Astrocyte (in vitro differentiated cells and primary cell): ENCODE measurements around the gene ALB.

ENCODE experiments used
- EZH2 ChIP-seq: IDR thresholded peaks from 2 replicates; pipeline ENCODE4 v1.6.1; 2012; ENCODE audit warnings: mild to moderate bottlenecking, low read length, inconsistent platforms; ENCODE audit not compliant: insufficient read depth
- TF ChIP-seq, protein P1 (sequence below): IDR thresholded peaks from 2 replicates; pipeline ENCODE4 v1.5.1; 2011; ENCODE audit warnings: low read depth, mild to moderate bottlenecking, inconsistent platforms, low read length, moderate library complexity; ENCODE audit not compliant: insufficient read depth

DNA sequence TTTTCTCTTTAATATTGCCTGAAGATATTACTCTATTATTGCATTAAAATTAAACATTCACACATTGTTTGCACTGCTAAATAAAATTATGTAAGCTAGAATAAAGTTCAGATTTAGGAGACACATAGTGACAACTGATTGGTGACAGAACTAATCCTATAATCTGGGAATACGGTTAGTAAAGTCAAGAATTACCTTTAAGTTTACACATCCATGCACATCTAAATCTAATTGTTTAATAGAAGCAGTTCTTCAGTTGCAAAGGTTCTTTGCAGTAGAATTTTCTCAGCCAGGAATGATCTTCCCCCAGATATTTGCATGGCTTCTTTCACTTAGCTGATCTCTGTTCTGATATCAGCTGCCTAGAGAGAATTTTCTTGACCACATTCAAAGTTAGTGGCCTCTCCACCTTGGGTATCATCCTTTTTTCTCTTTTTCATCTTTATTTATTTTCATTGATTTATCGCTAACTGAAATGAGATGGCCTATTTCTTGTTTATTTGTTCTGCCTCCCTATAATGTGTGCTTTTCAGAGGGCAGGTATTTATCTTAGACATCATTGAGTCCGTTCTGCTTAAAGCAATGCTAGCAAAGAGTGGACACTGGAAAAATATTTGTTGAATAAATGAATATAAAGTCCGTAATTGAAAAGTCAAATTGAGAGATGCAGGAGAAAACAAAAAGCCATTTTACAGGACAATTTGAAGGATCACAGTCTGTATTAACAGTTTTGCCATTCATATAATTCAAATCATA is 44.5 kb downstream of the ALB start:
- TF ChIP-seq EZH2, result no peak
- TF ChIP-seq, protein P1, sequence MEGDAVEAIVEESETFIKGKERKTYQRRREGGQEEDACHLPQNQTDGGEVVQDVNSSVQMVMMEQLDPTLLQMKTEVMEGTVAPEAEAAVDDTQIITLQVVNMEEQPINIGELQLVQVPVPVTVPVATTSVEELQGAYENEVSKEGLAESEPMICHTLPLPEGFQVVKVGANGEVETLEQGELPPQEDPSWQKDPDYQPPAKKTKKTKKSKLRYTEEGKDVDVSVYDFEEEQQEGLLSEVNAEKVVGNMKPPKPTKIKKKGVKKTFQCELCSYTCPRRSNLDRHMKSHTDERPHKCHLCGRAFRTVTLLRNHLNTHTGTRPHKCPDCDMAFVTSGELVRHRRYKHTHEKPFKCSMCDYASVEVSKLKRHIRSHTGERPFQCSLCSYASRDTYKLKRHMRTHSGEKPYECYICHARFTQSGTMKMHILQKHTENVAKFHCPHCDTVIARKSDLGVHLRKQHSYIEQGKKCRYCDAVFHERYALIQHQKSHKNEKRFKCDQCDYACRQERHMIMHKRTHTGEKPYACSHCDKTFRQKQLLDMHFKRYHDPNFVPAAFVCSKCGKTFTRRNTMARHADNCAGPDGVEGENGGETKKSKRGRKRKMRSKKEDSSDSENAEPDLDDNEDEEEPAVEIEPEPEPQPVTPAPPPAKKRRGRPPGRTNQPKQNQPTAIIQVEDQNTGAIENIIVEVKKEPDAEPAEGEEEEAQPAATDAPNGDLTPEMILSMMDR, result no peak
